ENCODE results near the gene LSM12. TPM values are rescaled to one million over a fixed set of nuclear protein-coding genes. Genes with fewer than 3 reads are reported as not detected.
A peak's percentile ranks its signal among the peaks of the same experiment; 100 is the strongest.
"Not testable (repeated sequence)": the region's sequence is repeated elsewhere in the genome, so short reads cannot be mapped to it uniquely, and the experiment has no call there.

Gene LSM12
- total RNA-seq, 4 donors from 2014 or later, result 41.3 to 47.2 (median 43.8) TPM

DNA sequence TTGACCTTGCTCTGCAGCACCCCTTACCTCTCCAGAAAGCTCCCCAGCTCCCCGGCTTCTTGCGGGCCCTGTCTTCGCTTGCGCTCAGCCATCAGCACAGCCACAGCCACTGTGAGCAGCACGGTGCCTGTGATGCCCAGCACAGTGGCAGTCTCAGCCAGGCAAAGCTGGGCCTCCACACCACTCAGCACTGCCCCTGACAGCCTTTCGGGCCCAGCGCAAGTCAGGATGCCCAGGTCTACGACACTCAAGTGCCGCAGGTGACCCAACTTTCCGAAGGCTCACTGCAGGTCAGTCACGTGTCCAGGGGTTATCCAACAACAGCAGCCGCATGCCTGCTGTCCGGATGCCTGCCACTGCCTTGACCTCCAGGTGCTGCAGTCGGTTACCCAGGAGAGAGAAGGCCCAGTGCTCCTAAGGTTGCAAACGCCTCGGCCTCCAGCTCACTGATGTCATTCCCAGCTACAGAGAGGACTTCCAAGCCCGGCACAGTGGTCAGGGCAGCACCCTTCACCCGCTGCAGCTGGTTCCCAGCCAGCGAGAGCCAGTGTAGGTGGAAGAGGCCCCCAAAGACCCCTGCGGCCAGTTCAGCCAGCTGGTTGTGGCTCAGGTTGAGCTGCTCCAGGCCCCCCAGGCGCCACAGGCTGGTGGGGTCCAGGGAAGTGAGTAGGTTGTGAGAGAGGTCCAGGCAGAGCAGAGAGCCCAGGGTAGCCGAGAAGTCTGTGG lies 42.8 kb downstream of the LSM12 start:
- Histone ChIP-seq H3K9me3 (no peaks in the 10 kb centered on the region), H3K4me1 (no peaks in the 10 kb centered on the region), H3K4me3 (replicated peaks in 1 of 3) (no peak overlapping the region), H3K27ac (no peak overlapping the region), H3K27me3 (no peaks in the 10 kb centered on the region), H3K36me3 (no peaks in the 10 kb centered on the region)
- no peak for TF ChIP-seq POLR2A (IDR thresholded peaks at IDR 0.05)
- TF ChIP-seq, protein P1, sequence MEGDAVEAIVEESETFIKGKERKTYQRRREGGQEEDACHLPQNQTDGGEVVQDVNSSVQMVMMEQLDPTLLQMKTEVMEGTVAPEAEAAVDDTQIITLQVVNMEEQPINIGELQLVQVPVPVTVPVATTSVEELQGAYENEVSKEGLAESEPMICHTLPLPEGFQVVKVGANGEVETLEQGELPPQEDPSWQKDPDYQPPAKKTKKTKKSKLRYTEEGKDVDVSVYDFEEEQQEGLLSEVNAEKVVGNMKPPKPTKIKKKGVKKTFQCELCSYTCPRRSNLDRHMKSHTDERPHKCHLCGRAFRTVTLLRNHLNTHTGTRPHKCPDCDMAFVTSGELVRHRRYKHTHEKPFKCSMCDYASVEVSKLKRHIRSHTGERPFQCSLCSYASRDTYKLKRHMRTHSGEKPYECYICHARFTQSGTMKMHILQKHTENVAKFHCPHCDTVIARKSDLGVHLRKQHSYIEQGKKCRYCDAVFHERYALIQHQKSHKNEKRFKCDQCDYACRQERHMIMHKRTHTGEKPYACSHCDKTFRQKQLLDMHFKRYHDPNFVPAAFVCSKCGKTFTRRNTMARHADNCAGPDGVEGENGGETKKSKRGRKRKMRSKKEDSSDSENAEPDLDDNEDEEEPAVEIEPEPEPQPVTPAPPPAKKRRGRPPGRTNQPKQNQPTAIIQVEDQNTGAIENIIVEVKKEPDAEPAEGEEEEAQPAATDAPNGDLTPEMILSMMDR (IDR thresholded peaks at IDR 0.05), result no peak
- 87 to 97% methylated on average over 13 to 22 of the region's 22 CpGs for WGBS, 2 donors
- no peak for DNase-seq
- intact Hi-C loops (cut with DNase I), result no loop called here

DNA sequence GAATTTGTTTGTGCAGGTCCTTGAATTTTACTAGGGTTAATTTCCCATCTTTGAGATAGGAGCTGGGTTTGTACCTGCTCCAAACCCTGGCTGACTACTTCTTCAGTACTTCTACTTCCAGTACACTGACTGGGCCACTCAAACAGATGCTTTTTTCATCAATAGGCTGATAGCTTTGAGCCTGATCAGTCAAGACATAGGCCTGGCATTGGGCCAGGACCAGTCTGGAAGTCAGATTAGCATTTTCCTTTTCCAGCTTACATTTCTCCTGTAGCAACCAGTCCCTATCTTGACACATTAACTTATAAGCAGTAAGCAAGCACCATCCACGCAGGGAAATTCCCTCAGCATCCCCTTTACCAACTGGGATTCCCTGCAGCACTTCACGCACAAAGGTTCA lies 44.2 kb downstream of the LSM12 start:
- H3K36me3 ChIP-seq, result no peaks in the 10 kb centered on the region
- WGBS, 2 donors, result 96 to 98% methylated on average over 2 of the region's 2 CpGs
- DNase-seq, result no peak
- no peaks in the 10 kb centered on the region for H3K9me3 ChIP-seq
- no peak for TF ChIP-seq POLR2A (IDR thresholded peaks at IDR 0.05)
- TF ChIP-seq, protein P1 (IDR thresholded peaks at IDR 0.05), result no peak
- H3K27ac ChIP-seq, result no peak overlapping the region
- no peak overlapping the region for H3K4me3 ChIP-seq (replicated peaks in 1 of 3)
- intact Hi-C loops (cut with DNase I), result no loop called here
- H3K27me3 ChIP-seq, result no peaks in the 10 kb centered on the region
- H3K4me1 ChIP-seq, result no peaks in the 10 kb centered on the region

DNA sequence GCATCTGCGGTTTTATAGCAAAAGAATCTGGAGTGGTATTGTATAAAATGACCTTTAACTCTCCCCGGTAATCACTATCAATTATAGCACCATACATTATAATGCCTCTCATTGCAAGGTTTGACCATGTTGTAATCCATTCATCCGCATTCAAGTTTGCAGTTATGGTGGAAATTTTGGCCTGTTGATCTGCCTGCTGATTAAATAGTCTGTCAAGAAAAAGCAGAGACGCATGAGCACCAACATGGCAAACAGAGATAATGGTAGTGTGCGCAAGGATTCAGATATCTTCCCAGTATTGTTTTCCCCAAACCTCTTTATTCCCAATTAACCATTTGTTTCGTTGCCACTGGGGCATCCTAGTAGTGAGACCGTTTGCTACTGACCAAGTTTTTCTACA lies 45.2 kb downstream of the LSM12 start:
- WGBS, 2 donors, result 94 to 95% methylated on average over 7 of the region's 7 CpGs
- not testable (repeated sequence) for H3K4me1 ChIP-seq

DNA sequence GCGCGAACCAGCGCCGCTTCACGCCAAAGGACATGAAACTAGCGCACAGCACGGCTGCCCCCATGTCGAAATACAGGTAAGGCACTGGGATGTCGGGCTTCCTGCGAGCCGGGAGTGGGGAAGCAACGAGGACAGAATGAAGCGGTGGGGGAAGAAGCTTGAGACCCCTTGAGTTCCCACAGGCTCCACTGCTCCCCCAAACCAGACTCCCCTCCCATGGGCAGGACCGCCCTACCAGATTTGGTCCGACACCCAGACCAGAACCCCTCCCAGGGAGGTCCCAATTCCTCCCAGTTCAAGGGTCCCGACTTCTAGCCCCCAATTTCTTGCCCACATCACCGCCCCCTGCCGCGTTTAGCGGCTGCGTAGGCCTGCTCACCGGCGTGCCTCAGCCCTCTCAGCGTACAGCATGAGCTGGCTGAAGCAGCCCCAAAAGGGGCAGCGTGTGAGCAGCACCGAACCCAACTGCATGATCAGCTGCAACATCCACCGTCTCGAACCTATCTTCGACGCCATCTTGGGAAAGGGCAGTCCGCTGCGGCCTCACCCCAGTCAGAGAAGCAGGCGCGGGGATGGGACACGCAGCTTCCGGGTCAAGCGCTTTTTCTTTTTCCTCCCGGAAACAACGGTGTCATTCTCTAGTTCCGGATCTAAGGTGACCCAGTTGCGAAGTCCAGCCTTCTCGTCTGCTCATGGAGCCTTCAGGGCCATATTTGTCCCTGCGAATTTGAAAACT lies 51.9 kb downstream of the LSM12 start, which contains the start of gene TMEM101:
TMEM101 (minus strand) TSS at position 527 of the 736 bp plus-strand sequence; CDS start at position 516, 11 bp downstream.
- Histone ChIP-seq H3K4me3 (replicated peaks in 1 of 3) (peak within 1 kb of the TSS; percentile 68 to 76 (median 71)), H3K4me1 (peaks cover 4 to 14% of the 10 kb centered on the region in 2 donors), H3K9me3 (no peaks in the 10 kb centered on the region), H3K27ac (peak within 1 kb of the TSS in 2 of 3 donors; percentile 50 to 65), H3K27me3 (no peaks in the 10 kb centered on the region), H3K36me3 (no peaks in the 10 kb centered on the region)
- 1% methylated on average over 21 to 36 of the region's 43 CpGs for WGBS, 2 donors
- TF ChIP-seq, protein P1 (IDR thresholded peaks at IDR 0.05), result no peak
- peak in 1 of 2 donors; percentile 55 for TF ChIP-seq POLR2A (IDR thresholded peaks at IDR 0.05)
- intact Hi-C loops (cut with DNase I), result loop anchor here (10.0 kb wide), 1 partner anchor 110 kb away; the partner anchor contains the start of gene HDAC5
- peak; percentile 89 to 92 for DNase-seq

More for the DNA sequence above, 45.2 kb downstream of the LSM12 start:
- H3K4me3 ChIP-seq (replicated peaks in 1 of 3); H3K9me3 ChIP-seq; H3K27me3 ChIP-seq; H3K36me3 ChIP-seq; intact Hi-C loops (cut with DNase I); H3K27ac ChIP-seq; DNase-seq: not testable (repeated sequence)

DNA sequence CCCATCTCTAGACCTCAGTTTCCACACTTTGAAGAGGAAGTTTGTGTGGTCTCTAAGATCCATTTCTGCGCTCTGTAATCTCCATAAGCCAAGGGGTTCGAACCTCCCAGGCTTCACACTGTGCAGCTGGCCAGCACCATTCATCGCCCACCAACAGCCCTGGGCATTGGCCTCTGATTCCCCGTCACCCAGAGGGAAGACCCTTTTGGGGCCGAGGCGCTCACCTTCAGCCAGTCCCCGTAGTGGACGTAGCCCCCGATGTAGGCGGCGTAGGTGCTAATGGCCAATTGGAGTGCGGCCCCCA lies 52.4 kb downstream of the LSM12 start:
- no peaks in the 10 kb centered on the region for H3K36me3 ChIP-seq
- peak overlapping the region in 1 of 3 donors; percentile 65 for H3K27ac ChIP-seq
- H3K9me3 ChIP-seq, result no peaks in the 10 kb centered on the region
- peaks cover 4 to 14% of the 10 kb centered on the region in 2 donors for H3K4me1 ChIP-seq
- 24 to 42% methylated on average over 3 to 4 of the region's 12 CpGs for WGBS, 2 donors
- peak overlapping the region; percentile 68 to 76 (median 71) for H3K4me3 ChIP-seq (replicated peaks in 1 of 3)
- TF ChIP-seq, protein P1 (IDR thresholded peaks at IDR 0.05), result no peak
- TF ChIP-seq POLR2A (IDR thresholded peaks at IDR 0.05), result no peak
- DNase-seq, result no peak
- H3K27me3 ChIP-seq, result no peaks in the 10 kb centered on the region
- intact Hi-C loops (cut with DNase I), result loop anchor here (10.0 kb wide), 1 partner anchor 111 kb away; the partner anchor contains the start of gene HDAC5

Data from thyroid gland (tissue), 4 donors.